Adipocyte (in vitro differentiated cells): ENCODE results near the gene CYP26A1.
A peak's percentile ranks its signal among the peaks of the same experiment; 100 is the strongest.

Experiments used
- DNase-seq: peaks from one replicate; pipeline ENCODE4 v3.0.0-alpha.2; 2015; ENCODE audit warnings: low read depth
- H3K27me3 ChIP-seq: replicated peaks from 2 replicates; pipeline ENCODE4 v1.7.0; 2013; ENCODE audit warnings: mild to moderate bottlenecking, low read length, moderate library complexity; ENCODE audit not compliant: control insufficient read depth, insufficient read depth
- H3K36me3 ChIP-seq: 2 replicates; pipeline ENCODE4 v1.7.0; 2013; ENCODE audit warnings: low read length, mild to moderate bottlenecking, moderate library complexity; ENCODE audit not compliant: control insufficient read depth, insufficient read depth, severe bottlenecking
- H3K4me1 ChIP-seq: 2 replicates; pipeline ENCODE4 v1.7.0; 2013; ENCODE audit warnings: mild to moderate bottlenecking, low read length, moderate library complexity; ENCODE audit not compliant: control insufficient read depth, insufficient read depth
- H3K4me3 ChIP-seq: 2 replicates; pipeline ENCODE4 v1.7.0; 2013; ENCODE audit warnings: mild to moderate bottlenecking, low read length, moderate library complexity
- H3K9ac ChIP-seq: 2 replicates; pipeline ENCODE4 v1.7.0; 2013; ENCODE audit warnings: mild to moderate bottlenecking, low read length, moderate library complexity
- H3K9me3 ChIP-seq: 2 replicates; pipeline ENCODE4 v1.7.0; 2013; ENCODE audit warnings: mild to moderate bottlenecking, low read length, moderate library complexity; ENCODE audit not compliant: control insufficient read depth

The CYP26A1 gene

DNA sequence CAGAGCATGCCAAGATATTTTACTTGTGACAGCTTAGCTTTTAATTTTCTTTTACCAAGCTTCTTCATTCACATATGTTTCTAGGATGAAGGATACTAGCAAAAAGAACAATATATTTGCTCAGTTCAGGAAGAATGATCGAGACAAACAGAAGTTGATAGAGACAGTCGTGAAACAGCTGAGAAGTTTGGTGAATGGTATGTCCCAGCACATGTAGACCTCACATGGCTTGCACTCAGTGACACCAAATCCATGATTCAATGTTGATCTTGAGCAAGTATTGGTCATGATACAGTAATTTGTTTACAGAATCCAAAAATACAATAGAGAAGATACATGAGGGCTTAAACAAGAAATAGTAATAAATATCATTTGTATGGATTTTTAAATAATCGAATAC is 15.6 kb upstream of the CYP26A1 start:
- Histone ChIP-seq H3K4me1 (peaks cover 4% of the 10 kb centered on the region), H3K9ac (no peak overlapping the region), H3K4me3 (no peak overlapping the region), H3K36me3 (no peaks in the 10 kb centered on the region), H3K27me3 (peaks cover 35% of the 10 kb centered on the region), H3K9me3 (no peaks in the 10 kb centered on the region)
- DNase-seq = no peak

DNA sequence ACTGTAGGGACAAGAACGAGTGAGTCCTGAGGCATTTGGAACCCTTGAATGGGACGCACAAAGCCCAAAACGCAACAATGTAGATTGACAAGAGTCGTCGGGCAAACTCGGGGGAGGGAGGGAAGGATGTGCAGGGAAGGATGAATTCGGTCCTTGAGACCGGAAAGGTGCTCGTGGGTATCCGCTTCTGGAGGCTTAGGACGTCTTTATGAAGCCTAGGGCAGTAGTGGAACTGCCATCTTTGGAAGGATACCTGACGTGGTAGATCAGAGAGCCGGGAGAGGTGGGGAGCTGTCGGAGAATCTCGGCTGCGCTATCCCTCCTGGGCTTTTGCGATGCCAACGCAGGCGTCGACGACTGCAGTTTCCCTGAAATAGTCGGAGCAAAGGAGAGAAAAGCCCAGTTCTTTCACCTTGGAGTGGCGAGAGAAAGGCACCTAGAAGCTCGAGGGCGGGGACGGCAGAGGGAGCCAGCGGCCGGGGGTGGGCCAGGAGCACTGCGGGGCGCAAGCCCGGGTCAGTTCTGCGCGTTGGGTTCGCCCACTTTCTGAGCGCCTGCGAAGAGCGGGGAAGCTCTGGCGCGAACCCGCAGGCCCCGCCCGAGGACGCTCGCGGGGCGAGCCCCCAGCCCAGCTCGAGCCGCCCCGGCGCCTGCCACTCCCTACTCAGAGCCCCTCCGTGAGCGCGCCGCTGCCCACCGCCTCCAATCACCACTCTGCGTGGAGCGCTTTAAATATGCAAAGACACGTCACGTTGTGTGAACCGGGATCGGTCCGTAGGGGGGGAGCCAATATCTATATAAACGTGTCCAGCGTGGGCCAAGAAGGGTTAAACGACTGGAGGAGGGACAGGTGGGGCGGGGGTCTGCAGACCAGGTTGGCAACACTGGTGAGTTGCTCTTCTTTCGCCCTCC is 13.5 kb upstream of the CYP26A1 start, which contains the start of gene CYP26C1:
Gene CYP26C1, plus strand, starts transcription at position 824 of the 912 bp plus-strand sequence. CDS start 466 bp downstream, outside the sequence.
- Histone ChIP-seq H3K27me3 (peaks cover 55% of the 10 kb centered on the region), H3K36me3 (no peaks in the 10 kb centered on the region), H3K9ac (no peak within 1 kb of the TSS), H3K9me3 (no peaks in the 10 kb centered on the region), H3K4me1 (peaks cover 4% of the 10 kb centered on the region), H3K4me3 (no peak within 1 kb of the TSS)
- DNase-seq = no peak

DNA sequence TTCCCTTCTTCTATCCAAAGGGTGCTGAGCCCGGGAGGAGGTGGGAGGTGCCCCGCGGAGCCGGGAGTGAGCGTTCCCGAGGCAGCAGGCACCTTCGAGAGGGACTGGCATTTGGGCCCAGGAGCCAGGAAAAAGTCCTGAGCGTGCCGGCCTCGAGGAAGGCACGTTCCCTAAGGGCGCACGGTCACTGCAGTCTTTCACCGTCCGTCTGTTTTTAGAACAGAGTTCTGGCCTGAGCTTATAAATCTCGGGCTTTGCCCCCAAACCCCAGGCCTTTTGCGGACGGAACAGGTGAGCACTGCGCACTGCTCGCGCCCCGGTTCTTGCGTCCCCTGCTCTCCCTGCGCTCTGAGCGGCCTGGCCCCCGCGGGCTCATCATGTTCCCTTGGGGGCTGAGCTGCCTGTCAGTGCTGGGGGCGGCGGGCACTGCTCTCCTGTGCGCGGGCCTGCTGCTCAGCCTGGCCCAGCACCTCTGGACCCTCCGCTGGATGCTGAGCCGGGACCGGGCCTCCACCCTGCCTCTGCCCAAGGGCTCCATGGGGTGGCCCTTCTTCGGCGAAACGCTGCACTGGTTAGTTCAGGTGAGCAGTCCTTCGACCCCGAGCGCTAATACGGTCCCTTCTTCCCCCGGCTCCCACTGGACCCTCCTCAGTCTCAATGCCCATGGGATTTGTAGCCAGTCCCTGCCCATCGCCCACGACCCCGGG is 12.7 kb upstream of the CYP26A1 start:
- Histone ChIP-seq H3K9ac (no peak overlapping the region), H3K4me1 (peaks cover 4% of the 10 kb centered on the region), H3K27me3 (peaks cover 62% of the 10 kb centered on the region), H3K4me3 (no peak overlapping the region), H3K36me3 (no peaks in the 10 kb centered on the region), H3K9me3 (no peaks in the 10 kb centered on the region)
- no peak for DNase-seq

DNA sequence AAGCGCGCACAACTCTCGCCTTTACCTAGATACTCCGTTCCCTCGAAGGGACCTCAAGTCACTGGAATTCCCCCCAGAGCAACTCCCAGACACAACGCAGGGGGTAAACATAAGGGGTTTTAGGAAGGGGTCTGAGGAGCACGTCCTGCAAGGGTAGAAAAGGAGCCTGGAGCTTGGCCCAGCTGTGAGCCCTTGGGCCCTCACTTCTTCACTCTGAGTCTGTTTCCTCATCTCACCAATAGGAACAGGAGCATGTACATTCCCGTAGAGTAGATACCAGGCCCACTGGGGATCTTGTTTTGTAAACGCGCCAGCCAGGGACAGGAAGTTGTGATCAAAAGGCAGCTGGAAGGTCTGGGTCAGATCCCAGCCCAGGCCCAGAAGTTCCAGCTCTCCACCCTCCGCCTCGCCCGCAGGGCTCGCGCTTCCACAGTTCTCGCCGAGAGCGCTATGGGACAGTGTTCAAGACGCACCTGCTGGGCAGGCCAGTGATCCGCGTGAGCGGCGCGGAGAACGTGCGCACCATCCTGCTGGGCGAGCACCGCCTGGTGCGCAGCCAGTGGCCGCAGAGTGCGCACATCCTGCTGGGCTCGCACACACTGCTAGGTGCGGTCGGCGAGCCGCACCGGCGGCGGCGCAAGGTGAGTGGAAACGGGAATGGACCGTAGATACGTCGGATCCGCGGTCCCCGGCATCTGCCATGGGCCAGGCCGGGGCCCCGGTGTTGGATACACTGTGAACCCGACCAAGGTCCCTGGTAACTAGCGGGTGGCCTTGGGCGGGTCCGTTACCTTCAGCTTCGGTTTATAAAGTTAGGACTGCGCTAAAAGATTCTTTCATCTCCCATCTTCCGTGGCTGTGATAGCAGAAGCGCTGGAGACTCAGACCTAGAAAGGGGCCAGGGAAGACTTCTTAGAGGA is 11.8 kb upstream of the CYP26A1 start:
- Histone ChIP-seq H3K36me3 (no peaks in the 10 kb centered on the region), H3K4me1 (peaks cover 4% of the 10 kb centered on the region), H3K9me3 (no peaks in the 10 kb centered on the region), H3K27me3 (peaks cover 70% of the 10 kb centered on the region), H3K4me3 (peak overlapping the region; percentile 71), H3K9ac (no peak overlapping the region)
- no peak for DNase-seq

DNA sequence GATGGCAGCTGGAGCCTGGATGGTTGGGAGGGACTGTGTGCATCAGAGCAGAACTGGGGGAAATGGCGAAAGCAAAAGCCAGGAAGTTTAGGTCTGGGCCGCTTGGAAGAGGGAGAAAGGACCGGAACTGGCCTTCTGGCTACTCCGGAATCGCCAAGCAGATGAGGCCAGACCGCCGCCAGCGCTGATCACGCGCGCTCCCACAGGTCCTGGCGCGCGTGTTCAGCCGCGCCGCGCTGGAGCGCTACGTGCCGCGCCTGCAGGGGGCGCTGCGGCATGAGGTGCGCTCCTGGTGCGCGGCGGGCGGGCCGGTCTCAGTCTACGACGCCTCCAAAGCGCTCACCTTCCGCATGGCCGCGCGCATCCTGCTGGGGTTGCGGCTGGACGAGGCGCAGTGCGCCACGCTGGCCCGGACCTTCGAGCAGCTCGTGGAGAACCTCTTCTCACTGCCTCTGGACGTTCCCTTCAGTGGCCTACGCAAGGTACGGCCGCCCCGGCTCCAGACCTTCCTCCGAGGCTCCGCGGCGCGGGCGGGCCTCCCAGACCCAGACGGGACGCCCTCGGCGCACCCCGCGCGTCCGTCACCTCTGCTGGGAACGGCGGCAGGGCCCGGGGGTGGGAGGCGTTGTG is 11.1 kb upstream of the CYP26A1 start:
- peak; percentile 80 for DNase-seq
- Histone ChIP-seq H3K27me3 (peaks cover 78% of the 10 kb centered on the region), H3K36me3 (no peaks in the 10 kb centered on the region), H3K9me3 (no peaks in the 10 kb centered on the region), H3K4me3 (peak overlapping the region; percentile 71), H3K4me1 (peaks cover 4% of the 10 kb centered on the region), H3K9ac (no peak overlapping the region)

DNA sequence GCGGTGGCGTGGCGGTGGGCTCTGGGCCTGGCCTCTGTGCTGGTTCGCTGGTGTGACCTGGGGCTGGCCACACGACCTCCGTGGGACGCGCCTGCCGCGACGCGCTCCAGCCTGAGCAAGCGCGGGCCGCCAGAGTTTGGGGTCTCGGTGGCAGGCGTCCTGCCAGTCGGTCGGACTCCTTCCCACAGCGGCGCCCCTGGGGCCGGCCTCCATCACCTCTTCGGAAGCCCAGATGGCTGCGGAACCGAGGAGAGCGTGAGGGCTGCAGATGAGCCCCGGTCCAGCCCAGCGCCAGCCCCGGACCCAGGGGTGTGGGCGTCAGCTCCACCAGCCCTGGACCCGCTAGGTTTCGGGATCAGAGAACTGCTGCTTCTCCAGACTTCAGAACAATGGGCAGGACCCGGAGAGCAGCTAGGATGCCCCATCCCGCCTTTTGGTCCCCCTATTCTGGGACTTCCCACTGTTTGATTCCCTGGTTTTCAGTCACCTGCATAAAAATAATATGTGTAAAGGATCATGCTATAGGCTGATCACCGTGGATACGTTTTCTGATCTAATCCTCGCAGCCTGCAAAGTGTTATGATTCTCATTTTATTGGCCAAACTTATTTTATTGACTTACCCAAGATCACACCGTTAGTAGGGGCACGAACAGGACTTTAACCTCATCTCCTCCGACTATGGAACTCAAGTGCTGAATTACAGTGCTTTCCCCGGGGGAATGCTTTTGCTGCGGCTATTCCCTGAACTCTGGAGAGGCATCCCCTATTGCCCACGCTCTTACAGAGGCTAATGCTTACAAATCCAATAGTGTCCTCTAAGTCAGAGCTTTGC is 10.3 kb upstream of the CYP26A1 start:
- no peaks in the 10 kb centered on the region for H3K9me3 ChIP-seq
- no peaks in the 10 kb centered on the region for H3K36me3 ChIP-seq
- no peak for DNase-seq
- no peak overlapping the region for H3K4me3 ChIP-seq
- peaks cover 85% of the 10 kb centered on the region for H3K27me3 ChIP-seq
- no peak overlapping the region for H3K9ac ChIP-seq
- peaks cover 6% of the 10 kb centered on the region for H3K4me1 ChIP-seq

DNA sequence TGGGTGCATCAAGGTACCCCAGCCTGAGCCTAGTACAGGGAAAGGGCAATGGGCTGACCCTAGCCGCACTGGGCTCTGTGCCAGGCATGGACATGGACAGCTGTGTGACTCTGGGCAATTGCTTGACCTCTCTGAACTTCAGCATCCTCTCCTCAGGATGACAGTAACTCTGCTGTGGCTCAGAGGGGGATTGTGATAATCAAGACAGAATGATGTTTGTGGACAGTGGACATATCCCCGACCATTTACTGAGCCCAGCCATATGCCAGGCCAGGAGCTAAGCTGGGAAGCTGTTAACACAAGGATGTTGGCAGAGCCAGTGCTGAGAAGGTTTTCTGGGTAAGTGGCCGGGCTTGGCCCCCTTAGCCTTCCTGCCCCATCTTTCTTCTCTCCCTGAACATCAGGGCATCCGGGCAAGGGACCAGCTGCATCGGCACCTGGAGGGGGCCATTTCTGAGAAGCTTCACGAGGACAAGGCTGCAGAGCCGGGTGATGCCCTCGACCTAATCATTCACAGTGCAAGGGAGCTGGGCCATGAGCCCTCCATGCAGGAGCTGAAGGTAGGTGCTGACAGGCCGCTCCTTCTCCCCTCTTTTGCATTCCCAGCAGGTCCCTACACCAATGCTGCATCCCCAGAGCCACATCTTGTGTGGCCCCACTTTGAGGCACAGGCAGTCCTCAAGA is 9.6 kb upstream of the CYP26A1 start:
- Histone ChIP-seq H3K36me3 (no peaks in the 10 kb centered on the region), H3K4me1 (peaks cover 10% of the 10 kb centered on the region), H3K9me3 (no peaks in the 10 kb centered on the region), H3K4me3 (no peak overlapping the region), H3K9ac (no peak overlapping the region), H3K27me3 (peaks cover 92% of the 10 kb centered on the region)
- DNase-seq = no peak

DNA sequence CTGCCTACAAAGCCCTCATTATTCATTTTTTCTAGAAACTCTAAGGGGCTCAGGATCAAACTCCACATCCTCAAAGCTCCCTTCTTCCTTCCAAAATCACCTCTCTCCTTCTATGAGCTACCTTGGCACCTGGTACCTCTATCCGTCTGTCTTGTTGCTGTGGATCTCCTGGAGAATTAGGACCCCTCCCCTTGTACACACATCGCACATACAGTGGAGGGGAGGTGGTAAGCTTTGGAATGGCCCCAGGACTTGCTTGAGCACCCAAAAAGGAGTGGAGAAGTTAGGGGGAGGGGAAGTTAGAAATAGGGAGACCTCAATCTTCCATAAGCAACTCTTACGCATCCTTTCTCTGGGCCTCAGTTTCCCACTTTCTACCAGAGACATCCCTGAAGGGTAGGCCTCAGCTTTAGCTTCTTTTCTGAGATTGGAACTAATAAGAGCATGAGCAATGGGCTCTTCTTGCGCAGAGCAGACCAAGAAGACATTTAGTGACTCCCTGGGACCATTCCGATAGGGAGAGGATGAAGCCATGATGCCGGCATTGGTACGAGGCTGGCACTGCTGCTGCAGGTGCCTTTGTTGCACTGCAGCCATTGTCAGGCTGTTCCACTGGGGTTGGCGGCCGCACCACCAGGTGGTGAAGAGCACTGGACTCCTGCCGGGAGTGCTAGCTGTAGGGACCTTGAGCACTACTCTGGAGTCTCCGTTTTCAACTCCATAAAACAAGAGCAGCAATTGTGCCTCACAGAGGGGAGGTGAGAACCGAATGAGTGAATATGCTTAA is 8.6 kb upstream of the CYP26A1 start:
- Histone ChIP-seq H3K27me3 (peaks cover 94% of the 10 kb centered on the region), H3K9me3 (no peaks in the 10 kb centered on the region), H3K36me3 (no peaks in the 10 kb centered on the region), H3K9ac (no peak overlapping the region), H3K4me1 (peaks cover 10% of the 10 kb centered on the region), H3K4me3 (no peak overlapping the region)
- no peak for DNase-seq
